Activated naive CD4-positive, alpha-beta T cell treated with anti-CD3 and anti-CD28 coated beads, Interleukin-2, amount 50 U/mL, for 16 hours (primary cell): ENCODE data around the gene AHRR.
A peak's percentile ranks its signal among the peaks of the same experiment; 100 is the strongest.
"Not testable (repeated sequence)": the region's sequence is repeated elsewhere in the genome, so short reads cannot be mapped to it uniquely, and the experiment has no call there.

Experiments
- DNase-seq: peaks from one replicate; pipeline ENCODE4 v3.0.0-alpha.2; 2020

The AHRR gene

GRCh38 chr5:368183-369084 is 46.9 kb downstream of the AHRR start:
- DNase-seq: no peak

- DNase-seq: no peak
Observed at GRCh38 chr5:369151-369868, 47.8 kb downstream of the AHRR start.

- DNase-seq: not testable (repeated sequence)
Observed at GRCh38 chr5:369869-370236, 48.3 kb downstream of the AHRR start.

- DNase-seq: no peak
Observed at GRCh38 chr5:370311-370958, 48.9 kb downstream of the AHRR start.

- DNase-seq: peak; percentile 9
Observed at GRCh38 chr5:370959-371810, 49.7 kb downstream of the AHRR start.

- no peak for DNase-seq
Observed at GRCh38 chr5:371811-372555, 50.5 kb downstream of the AHRR start.

GRCh38 chr5:372556-372995 is 51.1 kb downstream of the AHRR start:
- DNase-seq: no peak

- DNase-seq: no peak
Observed at GRCh38 chr5:372996-373709, 51.6 kb downstream of the AHRR start.

- DNase-seq: peak; percentile 89
Observed at GRCh38 chr5:373710-374602, 52.4 kb downstream of the AHRR start.

GRCh38 chr5:374631-375335 is 53.3 kb downstream of the AHRR start:
- DNase-seq: no peak

- DNase-seq: no peak
Observed at GRCh38 chr5:375336-375920, 53.9 kb downstream of the AHRR start.

- DNase-seq: peak; percentile 11
Observed at GRCh38 chr5:375921-376798, 54.6 kb downstream of the AHRR start.

- DNase-seq: no peak
Observed at GRCh38 chr5:376799-377325, 55.3 kb downstream of the AHRR start.

GRCh38 chr5:377326-377981 is 55.9 kb downstream of the AHRR start:
- peak; percentile 4 for DNase-seq

- peak; percentile 60 for DNase-seq
Observed at GRCh38 chr5:378301-378891, 56.9 kb downstream of the AHRR start.

- no peak for DNase-seq
Observed at GRCh38 chr5:378976-379742, 57.6 kb downstream of the AHRR start.
